A549 (cell line): Measurements from ENCODE around the gene LARP7. TPM values are rescaled to one million over a fixed set of nuclear protein-coding genes. Genes with fewer than 3 reads are reported as not detected.

ENCODE experiments used
- ATAC-seq, 2 experiments: fragments of 200-7000 bp in 1 of 2; fragments of >200 bp in 1 of 2; cut with Nextera tagmentation in 1 of 2; cut with Tn5 transposase in 1 of 2; 3 replicates each; pipeline versions ENCODE4 v1.8.0 to v1.9.1; 2018 to 2020; ENCODE audit warnings: mild to moderate bottlenecking in 1 of 2, moderate library complexity in 1 of 2
- CTCF ChIA-PET: fragments of 300-600 bp; sonication (Branson Sonifier 250); formaldehyde crosslinking; extraction: SDS; loops from one replicate; lab custom pipeline; 2021; ENCODE audit warnings: antibody characterized with exemption, inconsistent platforms; lab: Yijun Ruan, JAX
- POLR2A ChIA-PET: fragments of 350-600 bp; formaldehyde crosslinking; extraction: SDS; loops from one replicate; lab custom pipeline; 2021; ENCODE audit warnings: antibody characterized with exemption, inconsistent platforms; lab: Yijun Ruan, JAX
- DNase-seq, 2 experiments: peaks; one replicate each; pipeline versions ENCODE4 v3.0.0 to v3.0.0-alpha.2; 2011 to 2016; ENCODE audit warnings: low read depth in 1 of 2, low spot score in 1 of 2
- FAIRE-seq: peaks from 2 replicates; lab custom pipeline; 2011; peaks lifted over from hg19 to GRCh38; lab: Jason Lieb, UNC
- H3K27ac ChIP-seq, 2 experiments: fragments of >200 bp; sonication (Bioruptor Twin); formaldehyde crosslinking; 3 replicates each; pipeline ENCODE4 v1.5.1; 2016 to 2017
- H3K4me1 ChIP-seq: fragments of >200 bp; sonication (Bioruptor Twin); formaldehyde crosslinking; 3 replicates; pipeline ENCODE4 v1.6.1; 2016
- H3K4me2 ChIP-seq: fragments of >200 bp; sonication (Bioruptor Twin); formaldehyde crosslinking; 3 replicates; pipeline ENCODE4 v1.6.1; 2016
- H3K4me3 ChIP-seq: fragments of >200 bp; sonication (Bioruptor Twin); formaldehyde crosslinking; 3 replicates; pipeline ENCODE4 v1.5.1; 2016
- H3K9me3 ChIP-seq: fragments of >200 bp; sonication (Bioruptor Twin); formaldehyde crosslinking; 3 replicates; pipeline ENCODE4 v1.6.1; 2016
- CHD2 ChIP-seq: fragments of 150-350 bp; IDR thresholded peaks from 2 replicates; pipeline ENCODE4 v1.6.1; 2014; ENCODE audit warnings: low read length; ENCODE audit not compliant: partially characterized antibody
- CHD4 ChIP-seq: fragments of 200-600 bp; sonication (generic); IDR thresholded peaks from 2 replicates; pipeline ENCODE4 v1.6.1; 2016; ENCODE audit warnings: antibody characterized with exemption, mild to moderate bottlenecking, borderline replicate concordance
- CTCF ChIP-seq: fragments of >200 bp; sonication (Bioruptor Twin); formaldehyde crosslinking; IDR thresholded peaks from 3 replicates; pipeline ENCODE4 v1.5.1; 2016
- ELK1 ChIP-seq: fragments of 150-350 bp; IDR thresholded peaks from 2 replicates; pipeline ENCODE4 v1.6.1; 2014; ENCODE audit warnings: low read depth, mild to moderate bottlenecking, low read length
- FOSL2 ChIP-seq, 2 experiments: fragments of 450-650 bp in 1 of 2; fragments of >200 bp in 1 of 2; sonication (Bioruptor Twin) in 1 of 2; formaldehyde crosslinking; IDR thresholded peaks; 2 replicates each; pipeline versions ENCODE4 v1.5.0 to v1.6.1; 2016 to 2020; ENCODE audit warnings: mild to moderate bottlenecking in 1 of 2, moderate library complexity in 1 of 2
- GATA3 ChIP-seq: IDR thresholded peaks from 2 replicates; pipeline ENCODE4 v1.6.1; 2012; ENCODE audit warnings: borderline replicate concordance
- HEYL ChIP-seq: fragments of 250-450 bp; sonication (Bioruptor Pico); IDR thresholded peaks from 2 replicates; pipeline ENCODE4 v1.8.0; 2021; ENCODE audit warnings: mild to moderate bottlenecking, moderate library complexity
- HMGXB4 ChIP-seq: fragments of 250-450 bp; sonication (Bioruptor Pico); IDR thresholded peaks from 2 replicates; pipeline ENCODE4 v1.5.0; 2021; ENCODE audit warnings: mild to moderate bottlenecking, moderate library complexity, borderline replicate concordance
- JUN ChIP-seq, 2 experiments: fragments of >200 bp; sonication (Bioruptor Twin); formaldehyde crosslinking; IDR thresholded peaks; 2 replicates in 1 of 2; 3 replicates in 1 of 2; pipeline ENCODE4 v1.6.1; 2016 to 2017
- KDM1A ChIP-seq: fragments of 200-600 bp; sonication (generic); IDR thresholded peaks from 2 replicates; pipeline ENCODE4 v1.6.1; 2016; ENCODE audit warnings: low read depth, mild to moderate bottlenecking
- KDM5A ChIP-seq: fragments of 200-600 bp; sonication (generic); IDR thresholded peaks from 2 replicates; pipeline ENCODE4 v1.6.1; 2016; ENCODE audit warnings: antibody characterized with exemption, mild to moderate bottlenecking
- MYC ChIP-seq: IDR thresholded peaks from 2 replicates; pipeline ENCODE4 v1.6.1; 2012; ENCODE audit warnings: mild to moderate bottlenecking, inconsistent platforms, low read length, improper control_type of control experiment, borderline replicate concordance
- POLR2AphosphoS2 ChIP-seq: conservative IDR thresholded peaks from 2 replicates; pipeline ENCODE4 v1.6.1; 2012; ENCODE audit warnings: low read length, improper control_type of control experiment, inconsistent platforms
- RARB ChIP-seq: fragments of 250-450 bp; sonication (Bioruptor Pico); IDR thresholded peaks from 2 replicates; pipeline ENCODE4 v1.8.0; 2021; ENCODE audit warnings: mild to moderate bottlenecking, moderate library complexity
- REST ChIP-seq: fragments of 200-600 bp; sonication (generic); IDR thresholded peaks from 2 replicates; pipeline ENCODE4 v1.6.1; 2016; ENCODE audit warnings: antibody characterized with exemption, mild to moderate bottlenecking, moderate library complexity
- RNF2 ChIP-seq: fragments of 200-600 bp; sonication (generic); IDR thresholded peaks from 2 replicates; pipeline ENCODE4 v1.6.1; 2016; ENCODE audit warnings: low read depth, mild to moderate bottlenecking, antibody characterized with exemption, moderate library complexity, borderline replicate concordance
- TFCP2L1 ChIP-seq: fragments of 250-450 bp; sonication (Bioruptor Pico); IDR thresholded peaks from 2 replicates; pipeline ENCODE4 v1.5.0; 2021; ENCODE audit warnings: mild to moderate bottlenecking
- ZNF302 ChIP-seq: fragments of 250-450 bp; sonication (Bioruptor Pico); IDR thresholded peaks from 2 replicates; pipeline ENCODE4 v1.9.0; 2021; ENCODE audit warnings: inconsistent platforms, mild to moderate bottlenecking, moderate library complexity
- ZSCAN20 ChIP-seq: fragments of 250-450 bp; sonication (Bioruptor Pico); IDR thresholded peaks from 2 replicates; pipeline ENCODE4 v1.8.0; 2022; ENCODE audit warnings: mild to moderate bottlenecking, moderate library complexity
- WGBS: methylation state at CpG from one replicate; pipeline ENCODE4 v1.1.6; 2017; ENCODE audit errors: missing lambda C conversion rate; 5-methylcytosine and 5-hydroxymethylcytosine counted together
- polyA plus RNA-seq, 4 experiments: library from polyadenylated mRNA; depleted of rRNA in 3 of 4; stranded (reverse); fragments of >200 nt; fragmentation: RNase III in 1 of 4; extraction: RNeasy Plus Mini Kit Qiagen cat#74134 plus additional on column Dnase treatment in 1 of 4; gene quantifications; 2 replicates in 3 of 4; 3 replicates in 1 of 4; pipeline ENCODE4 v1.2.3, GENCODE V29; 2011 to 2017
- TF ChIP-seq, protein P1 (sequence below): fragments of >200 bp; sonication (Bioruptor Twin); formaldehyde crosslinking; IDR thresholded peaks from 3 replicates; pipeline ENCODE4 v1.6.1; 2016

LARP7 gene
- polyA plus RNA-seq, 2 of the 4 experiments (the other 2 are of a cell fraction), result 51.8 to 56.7 TPM

DNA sequence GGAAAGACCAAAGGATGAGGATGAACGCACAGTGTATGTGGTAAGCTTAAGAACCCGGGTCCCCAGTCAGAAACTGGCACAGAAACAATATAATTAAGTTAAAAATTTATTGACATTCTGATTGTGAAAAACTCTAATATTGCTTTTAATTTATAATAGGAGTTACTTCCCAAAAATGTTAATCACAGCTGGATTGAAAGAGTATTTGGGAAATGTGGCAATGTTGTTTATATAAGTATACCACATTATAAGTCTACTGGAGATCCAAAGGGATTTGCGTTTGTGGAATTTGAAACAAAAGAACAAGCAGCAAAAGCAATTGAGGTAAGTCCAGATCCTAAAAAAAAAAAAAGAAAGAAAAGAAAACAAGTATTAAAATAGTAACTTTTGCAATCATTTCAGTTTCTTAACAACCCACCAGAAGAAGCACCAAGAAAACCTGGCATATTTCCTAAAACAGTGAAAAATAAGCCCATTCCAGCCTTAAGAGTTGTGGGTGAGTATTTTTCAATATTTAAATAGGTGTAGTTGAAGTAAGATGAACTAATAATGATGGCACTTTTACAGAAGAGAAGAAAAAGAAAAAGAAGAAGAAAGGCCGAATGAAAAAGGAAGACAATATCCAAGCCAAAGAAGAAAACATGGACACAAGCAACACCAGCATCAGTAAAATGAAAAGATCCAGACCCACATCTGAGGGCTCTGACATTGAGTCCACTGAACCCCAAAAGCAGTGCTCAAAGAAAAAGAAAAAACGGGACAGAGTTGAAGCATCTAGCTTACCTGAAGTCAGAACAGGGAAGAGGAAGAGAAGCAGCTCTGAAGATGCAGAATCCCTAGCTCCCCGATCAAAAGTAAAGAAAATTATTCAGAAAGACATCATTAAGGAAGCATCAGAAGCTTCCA is 9.9 kb downstream of the LARP7 start:
- DNase-seq, result no peak
- Histone ChIP-seq H3K4me1 (no peaks in the 10 kb centered on the region), H3K4me2 (no peak overlapping the region), H3K9me3 (no peaks in the 10 kb centered on the region), H3K27ac (no peak overlapping the region), H3K4me3 (no peak overlapping the region)
- WGBS, result 86% methylated on average over 6 of the region's 6 CpGs
- no peak for ATAC-seq
- ChIA-PET POLR2A (no interaction called here), CTCF (interaction anchor here (1.4 kb wide), 1 partner anchor 10 kb away, joined by 4 read pairs; the partner anchor contains the start of gene LARP7)
- TF ChIP-seq FOSL2 (IDR thresholded peaks at IDR 0.05) (no peak), FOSL2 (CRISPR knock-in tag; IDR thresholded peaks at IDR 0.05) (no peak), CHD2 (no peak), ELK1 (no peak), ZSCAN20 (CRISPR knock-in tag) (no peak), JUN (IDR thresholded peaks at IDR 0.05) (no peak)
- TF ChIP-seq, protein P1, sequence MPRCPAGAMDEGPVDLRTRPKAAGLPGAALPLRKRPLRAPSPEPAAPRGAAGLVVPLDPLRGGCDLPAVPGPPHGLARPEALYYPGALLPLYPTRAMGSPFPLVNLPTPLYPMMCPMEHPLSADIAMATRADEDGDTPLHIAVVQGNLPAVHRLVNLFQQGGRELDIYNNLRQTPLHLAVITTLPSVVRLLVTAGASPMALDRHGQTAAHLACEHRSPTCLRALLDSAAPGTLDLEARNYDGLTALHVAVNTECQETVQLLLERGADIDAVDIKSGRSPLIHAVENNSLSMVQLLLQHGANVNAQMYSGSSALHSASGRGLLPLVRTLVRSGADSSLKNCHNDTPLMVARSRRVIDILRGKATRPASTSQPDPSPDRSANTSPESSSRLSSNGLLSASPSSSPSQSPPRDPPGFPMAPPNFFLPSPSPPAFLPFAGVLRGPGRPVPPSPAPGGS, result no peak
- no peak for FAIRE-seq

- H3K4me1 ChIP-seq, result no peaks in the 10 kb centered on the region
- no peak for DNase-seq
- H3K9me3 ChIP-seq, result no peaks in the 10 kb centered on the region
- 89% methylated on average over 3 of the region's 3 CpGs for WGBS
- FAIRE-seq, result no peak
- CTCF ChIA-PET, result no interaction called here
- no peak overlapping the region for H3K27ac ChIP-seq
- no peak overlapping the region for H3K4me2 ChIP-seq
- ATAC-seq, result no peak
- no peak overlapping the region for H3K4me3 ChIP-seq
- POLR2A ChIA-PET, result no interaction called here
- no peak for TF ChIP-seq FOSL2 (IDR thresholded peaks at IDR 0.05)
- no peak for TF ChIP-seq FOSL2 (CRISPR knock-in tag; IDR thresholded peaks at IDR 0.05)
- no peak for TF ChIP-seq RARB (CRISPR knock-in tag)
- no peak for TF ChIP-seq HMGXB4 (CRISPR knock-in tag)
- no peak for TF ChIP-seq HEYL (CRISPR knock-in tag)
- TF ChIP-seq RNF2, result no peak
- TF ChIP-seq TFCP2L1 (CRISPR knock-in tag), result no peak
- TF ChIP-seq, protein P1, result no peak
- TF ChIP-seq KDM1A, result no peak
- no peak for TF ChIP-seq MYC
- no peak for TF ChIP-seq ZNF302 (CRISPR knock-in tag)
- TF ChIP-seq REST, result no peak
- TF ChIP-seq KDM5A, result no peak
- no peak for TF ChIP-seq CHD2
- no peak for TF ChIP-seq POLR2AphosphoS2
- TF ChIP-seq GATA3, result no peak
- TF ChIP-seq CHD4, result no peak
- no peak for TF ChIP-seq CTCF
- no peak for TF ChIP-seq ELK1
These were observed 10.8 kb downstream of the LARP7 start for GRCh38 chr4:112647785-112648184.
